ENCODE data around the gene ZRANB3.
"Not testable (repeated sequence)": the region's sequence is repeated elsewhere in the genome, so short reads cannot be mapped to it uniquely, and the experiment has no call there.

The ZRANB3 gene

GRCh38 chr2:135475128-135475527 is 55.9 kb downstream of the ZRANB3 start:
- DNase-seq = no peak

GRCh38 chr2:135473567-135473966 is 57.5 kb downstream of the ZRANB3 start:
- peak; percentile 1 to 12 for DNase-seq

GRCh38 chr2:135471106-135471505 is 59.9 kb downstream of the ZRANB3 start:
- DNase-seq = no peak

- DNase-seq = no peak
Measured at GRCh38 chr2:135457279-135457678, 73.7 kb downstream of the ZRANB3 start.

- no peak for DNase-seq
Measured at GRCh38 chr2:135456835-135457234, 74.2 kb downstream of the ZRANB3 start.

GRCh38 chr2:135456431-135456830 is 74.6 kb downstream of the ZRANB3 start:
- DNase-seq = no peak

- no peak for DNase-seq
Measured at GRCh38 chr2:135454608-135455007, 76.4 kb downstream of the ZRANB3 start.

- DNase-seq = not testable (repeated sequence)
Measured at GRCh38 chr2:135453027-135453426, 78.0 kb downstream of the ZRANB3 start.

GRCh38 chr2:135451966-135452365 is 79.1 kb downstream of the ZRANB3 start:
- no peak for DNase-seq

- not testable (repeated sequence) for DNase-seq
Measured at GRCh38 chr2:135443013-135443412, 88.0 kb downstream of the ZRANB3 start.

- not testable (repeated sequence) for DNase-seq
Measured at GRCh38 chr2:135435155-135435554, 95.9 kb downstream of the ZRANB3 start.

GRCh38 chr2:135424849-135425248 is 106.2 kb downstream of the ZRANB3 start:
- DNase-seq = no peak

- no peak for DNase-seq
Measured at GRCh38 chr2:135422898-135423297, 108.1 kb downstream of the ZRANB3 start.

GRCh38 chr2:135411646-135412045 is 119.4 kb downstream of the ZRANB3 start:
- no peak for DNase-seq

- no peak for DNase-seq
Measured at GRCh38 chr2:135409436-135409835, 121.6 kb downstream of the ZRANB3 start.

- DNase-seq = not testable (repeated sequence)
Measured at GRCh38 chr2:135396259-135396658, 134.8 kb downstream of the ZRANB3 start.

- DNase-seq = no peak
Measured at GRCh38 chr2:135386993-135387392, 144.0 kb downstream of the ZRANB3 start.

- DNase-seq = no peak
Measured at GRCh38 chr2:135378591-135378990, 152.4 kb downstream of the ZRANB3 start.

GRCh38 chr2:135373702-135374101 is 157.3 kb downstream of the ZRANB3 start:
- DNase-seq = no peak

GRCh38 chr2:135349941-135350340 is 181.1 kb downstream of the ZRANB3 start:
- DNase-seq = no peak

GRCh38 chr2:135348096-135348704 is 182.8 kb downstream of the ZRANB3 start:
- not testable (repeated sequence) for DNase-seq

- no peak for DNase-seq
Measured at GRCh38 chr2:135337071-135337470, 193.9 kb downstream of the ZRANB3 start.

GRCh38 chr2:135335256-135335655 is 195.8 kb downstream of the ZRANB3 start:
- no peak for DNase-seq

- DNase-seq = no peak
Measured at GRCh38 chr2:135327146-135327545, 203.9 kb downstream of the ZRANB3 start.
